Liver (tissue), 9 donors: ENCODE data around the gene STOX2. TPM values are rescaled to one million over a fixed set of nuclear protein-coding genes. Genes with fewer than 3 reads are reported as not detected.

Experiments
- DNase-seq: peaks from one replicate; pipeline ENCODE4 v3.0.0-alpha.2; 2017; ENCODE audit warnings: low spot score
- H3K27ac ChIP-seq, 2 donors: one replicate each; pipeline ENCODE4 v1.7.0; 2013; ENCODE audit warnings: inconsistent platforms in 2 of 2, low read length in 2 of 2, control low read depth in 1 of 2, low read depth in 1 of 2, mild to moderate bottlenecking in 1 of 2
- H3K27me3 ChIP-seq, 4 donors: one replicate each; pipeline versions ENCODE4 v1.6.1 to v1.7.0; 2013; ENCODE audit warnings: low read length in 3 of 4, inconsistent platforms in 1 of 4, mild to moderate bottlenecking in 1 of 4, moderate library complexity in 1 of 4; ENCODE audit not compliant: control insufficient read depth in 4 of 4, insufficient read depth in 4 of 4
- H3K36me3 ChIP-seq, 4 donors: one replicate each; pipeline versions ENCODE4 v1.6.1 to v1.7.0; 2013; ENCODE audit warnings: low read length in 3 of 4, mild to moderate bottlenecking in 3 of 4, low read depth in 1 of 4, moderate library complexity in 1 of 4; ENCODE audit not compliant: control insufficient read depth in 4 of 4, insufficient read depth in 3 of 4
- H3K4me1 ChIP-seq, 4 donors: one replicate each; pipeline versions ENCODE4 v1.6.1 to v1.7.0; 2013; ENCODE audit warnings: low read length in 3 of 4, mild to moderate bottlenecking in 3 of 4, moderate library complexity in 1 of 4; ENCODE audit not compliant: control insufficient read depth in 4 of 4, insufficient read depth in 4 of 4
- H3K4me3 ChIP-seq, 3 donors: one replicate each; pipeline versions ENCODE4 v1.6.1 to v1.7.0; 2013; ENCODE audit warnings: low read length in 3 of 3, control low read depth in 1 of 3, low read depth in 1 of 3, mild to moderate bottlenecking in 1 of 3
- H3K9ac ChIP-seq, 2 donors: one replicate each; pipeline ENCODE4 v1.7.0; 2013; ENCODE audit warnings: low read length in 2 of 2, mild to moderate bottlenecking in 2 of 2, moderate library complexity in 2 of 2, control low read depth in 1 of 2, low read depth in 1 of 2
- H3K9me3 ChIP-seq, 4 donors: one replicate each; pipeline versions ENCODE4 v1.6.1 to v1.7.0; 2013; ENCODE audit warnings: low read length in 3 of 4; ENCODE audit not compliant: control insufficient read depth in 4 of 4
- EGR1 ChIP-seq, 2 donors: IDR thresholded peaks; 2 replicates each; pipeline ENCODE4 v1.6.1; 2016 to 2018; ENCODE audit warnings: antibody characterized with exemption in 2 of 2, low read depth in 2 of 2
- FOXA1 ChIP-seq: IDR thresholded peaks from 2 replicates; pipeline ENCODE4 v1.6.1; 2016; ENCODE audit warnings: antibody characterized with exemption
- GABPA ChIP-seq, 2 donors: IDR thresholded peaks in 1 of 2; conservative IDR thresholded peaks in 1 of 2; 2 replicates each; pipeline ENCODE4 v1.6.1; 2016; ENCODE audit warnings: antibody characterized with exemption in 2 of 2, mild to moderate bottlenecking in 1 of 2, moderate library complexity in 1 of 2
- HNF4A ChIP-seq, 2 donors: conservative IDR thresholded peaks; 2 replicates each; pipeline ENCODE4 v1.6.1; 2016; ENCODE audit warnings: antibody characterized with exemption in 2 of 2, mild to moderate bottlenecking in 2 of 2
- HNF4G ChIP-seq: IDR thresholded peaks from 2 replicates; pipeline ENCODE4 v1.6.1; 2016; ENCODE audit warnings: antibody characterized with exemption
- JUND ChIP-seq, 2 donors: IDR thresholded peaks; 2 replicates each; pipeline ENCODE4 v1.6.1; 2016; ENCODE audit warnings: antibody characterized with exemption in 2 of 2
- NR2F2 ChIP-seq: IDR thresholded peaks from 2 replicates; pipeline ENCODE4 v1.6.1; 2016; ENCODE audit warnings: antibody characterized with exemption
- RAD21 ChIP-seq, 2 donors: IDR thresholded peaks; 2 replicates each; pipeline ENCODE4 v1.6.1; 2016; ENCODE audit warnings: antibody characterized with exemption in 2 of 2, mild to moderate bottlenecking in 2 of 2
- RXRA ChIP-seq, 2 donors: IDR thresholded peaks; 2 replicates each; pipeline ENCODE4 v1.6.1; 2017 to 2018; ENCODE audit warnings: antibody characterized with exemption in 2 of 2, mild to moderate bottlenecking in 1 of 2
- TAF1 ChIP-seq: conservative IDR thresholded peaks from 2 replicates; pipeline ENCODE4 v1.6.1; 2016; ENCODE audit warnings: antibody characterized with exemption, mild to moderate bottlenecking
- YY1 ChIP-seq: IDR thresholded peaks from 2 replicates; pipeline ENCODE4 v1.6.1; 2016; ENCODE audit warnings: antibody characterized with exemption, mild to moderate bottlenecking
- WGBS: extraction: QIAGEN DNeasy Blood & Tissue Kit; methylation state at CpG from one replicate; pipeline ENCODE4 v1.1.7; 2013; 5-methylcytosine and 5-hydroxymethylcytosine counted together
- polyA plus RNA-seq, 2 donors: library from polyadenylated mRNA; stranded (reverse) in 1 of 2; unstranded in 1 of 2; fragments of 200-250 nt in 1 of 2; fragments of >200 nt in 1 of 2; fragmentation: Nextera tagmentation in 1 of 2; extraction: Ambion mirVana in 1 of 2; gene quantifications; one replicate each; pipeline versions ENCODE4 v1.2.1 to v1.2.3, GENCODE V29; 2013 to 2015
- total RNA-seq, 2 donors: library from RNA; depleted of rRNA; stranded (reverse); fragments of >200 nt; gene quantifications; one replicate each; pipeline ENCODE4 v1.2.3, GENCODE V29; 2014
- TF ChIP-seq, protein P1 (sequence below): IDR thresholded peaks from 2 replicates; pipeline ENCODE4 v1.6.1; 2016; ENCODE audit warnings: antibody characterized with exemption, mild to moderate bottlenecking
- TF ChIP-seq, protein P2 (sequence below): IDR thresholded peaks from 2 replicates; pipeline ENCODE4 v1.6.1; 2016; ENCODE audit warnings: antibody characterized with exemption
- TF ChIP-seq, protein P3 (sequence below): IDR thresholded peaks from 2 replicates; pipeline ENCODE4 v1.6.1; 2016; ENCODE audit warnings: antibody characterized with exemption
- TF ChIP-seq, protein P4 (sequence below): IDR thresholded peaks from 2 replicates; pipeline ENCODE4 v1.6.1; 2016; ENCODE audit warnings: antibody characterized with exemption
- TF ChIP-seq, protein P5 (sequence below): fragments of 150-350 bp; IDR thresholded peaks from 2 replicates; pipeline ENCODE4 v1.5.1; 2017; ENCODE audit warnings: improper control_type of control experiment, low read depth, low read length; ENCODE audit not compliant: missing input control
- donor health status: healthy.
- donor health status: healthy.
- donor health status: healthy.
- donor health status: healthy.
- donor health status: healthy.

Gene STOX2
- total and polyA plus RNA-seq, 4 donors: 1.4 to 12.6 (median 1.6) TPM

- peaks cover 10 to 21% (median 20%) of the 10 kb centered on the region in 4 donors for H3K4me1 ChIP-seq
- H3K4me3 ChIP-seq: no peak overlapping the region
- TF ChIP-seq, protein P1, sequence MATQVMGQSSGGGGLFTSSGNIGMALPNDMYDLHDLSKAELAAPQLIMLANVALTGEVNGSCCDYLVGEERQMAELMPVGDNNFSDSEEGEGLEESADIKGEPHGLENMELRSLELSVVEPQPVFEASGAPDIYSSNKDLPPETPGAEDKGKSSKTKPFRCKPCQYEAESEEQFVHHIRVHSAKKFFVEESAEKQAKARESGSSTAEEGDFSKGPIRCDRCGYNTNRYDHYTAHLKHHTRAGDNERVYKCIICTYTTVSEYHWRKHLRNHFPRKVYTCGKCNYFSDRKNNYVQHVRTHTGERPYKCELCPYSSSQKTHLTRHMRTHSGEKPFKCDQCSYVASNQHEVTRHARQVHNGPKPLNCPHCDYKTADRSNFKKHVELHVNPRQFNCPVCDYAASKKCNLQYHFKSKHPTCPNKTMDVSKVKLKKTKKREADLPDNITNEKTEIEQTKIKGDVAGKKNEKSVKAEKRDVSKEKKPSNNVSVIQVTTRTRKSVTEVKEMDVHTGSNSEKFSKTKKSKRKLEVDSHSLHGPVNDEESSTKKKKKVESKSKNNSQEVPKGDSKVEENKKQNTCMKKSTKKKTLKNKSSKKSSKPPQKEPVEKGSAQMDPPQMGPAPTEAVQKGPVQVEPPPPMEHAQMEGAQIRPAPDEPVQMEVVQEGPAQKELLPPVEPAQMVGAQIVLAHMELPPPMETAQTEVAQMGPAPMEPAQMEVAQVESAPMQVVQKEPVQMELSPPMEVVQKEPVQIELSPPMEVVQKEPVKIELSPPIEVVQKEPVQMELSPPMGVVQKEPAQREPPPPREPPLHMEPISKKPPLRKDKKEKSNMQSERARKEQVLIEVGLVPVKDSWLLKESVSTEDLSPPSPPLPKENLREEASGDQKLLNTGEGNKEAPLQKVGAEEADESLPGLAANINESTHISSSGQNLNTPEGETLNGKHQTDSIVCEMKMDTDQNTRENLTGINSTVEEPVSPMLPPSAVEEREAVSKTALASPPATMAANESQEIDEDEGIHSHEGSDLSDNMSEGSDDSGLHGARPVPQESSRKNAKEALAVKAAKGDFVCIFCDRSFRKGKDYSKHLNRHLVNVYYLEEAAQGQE: no peak
- TF ChIP-seq, protein P2, sequence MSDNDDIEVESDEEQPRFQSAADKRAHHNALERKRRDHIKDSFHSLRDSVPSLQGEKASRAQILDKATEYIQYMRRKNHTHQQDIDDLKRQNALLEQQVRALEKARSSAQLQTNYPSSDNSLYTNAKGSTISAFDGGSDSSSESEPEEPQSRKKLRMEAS: no peak
- TF ChIP-seq RXRA (IDR thresholded peaks at IDR 0.05) (no peak), HNF4A (conservative IDR thresholded peaks at IDR 0.05) (no peak), RAD21 (IDR thresholded peaks at IDR 0.05) (no peak), YY1 (no peak), JUND (IDR thresholded peaks at IDR 0.05) (no peak)
- TF ChIP-seq, protein P3, sequence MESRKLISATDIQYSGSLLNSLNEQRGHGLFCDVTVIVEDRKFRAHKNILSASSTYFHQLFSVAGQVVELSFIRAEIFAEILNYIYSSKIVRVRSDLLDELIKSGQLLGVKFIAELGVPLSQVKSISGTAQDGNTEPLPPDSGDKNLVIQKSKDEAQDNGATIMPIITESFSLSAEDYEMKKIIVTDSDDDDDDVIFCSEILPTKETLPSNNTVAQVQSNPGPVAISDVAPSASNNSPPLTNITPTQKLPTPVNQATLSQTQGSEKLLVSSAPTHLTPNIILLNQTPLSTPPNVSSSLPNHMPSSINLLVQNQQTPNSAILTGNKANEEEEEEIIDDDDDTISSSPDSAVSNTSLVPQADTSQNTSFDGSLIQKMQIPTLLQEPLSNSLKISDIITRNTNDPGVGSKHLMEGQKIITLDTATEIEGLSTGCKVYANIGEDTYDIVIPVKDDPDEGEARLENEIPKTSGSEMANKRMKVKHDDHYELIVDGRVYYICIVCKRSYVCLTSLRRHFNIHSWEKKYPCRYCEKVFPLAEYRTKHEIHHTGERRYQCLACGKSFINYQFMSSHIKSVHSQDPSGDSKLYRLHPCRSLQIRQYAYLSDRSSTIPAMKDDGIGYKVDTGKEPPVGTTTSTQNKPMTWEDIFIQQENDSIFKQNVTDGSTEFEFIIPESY: no peak
- TF ChIP-seq, protein P4, sequence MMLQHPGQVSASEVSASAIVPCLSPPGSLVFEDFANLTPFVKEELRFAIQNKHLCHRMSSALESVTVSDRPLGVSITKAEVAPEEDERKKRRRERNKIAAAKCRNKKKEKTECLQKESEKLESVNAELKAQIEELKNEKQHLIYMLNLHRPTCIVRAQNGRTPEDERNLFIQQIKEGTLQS: no peak
- H3K27ac ChIP-seq: no peak overlapping the region
- 97% methylated on average over 7 of the region's 7 CpGs for WGBS
- H3K9me3 ChIP-seq: no peaks in the 10 kb centered on the region
- no peak overlapping the region for H3K9ac ChIP-seq
- H3K27me3 ChIP-seq: no peaks in the 10 kb centered on the region
- no peak for DNase-seq
- no peaks in the 10 kb centered on the region for H3K36me3 ChIP-seq
These were observed 156.5 kb downstream of the STOX2 start for GRCh38 chr4:184061582-184061981.

DNA sequence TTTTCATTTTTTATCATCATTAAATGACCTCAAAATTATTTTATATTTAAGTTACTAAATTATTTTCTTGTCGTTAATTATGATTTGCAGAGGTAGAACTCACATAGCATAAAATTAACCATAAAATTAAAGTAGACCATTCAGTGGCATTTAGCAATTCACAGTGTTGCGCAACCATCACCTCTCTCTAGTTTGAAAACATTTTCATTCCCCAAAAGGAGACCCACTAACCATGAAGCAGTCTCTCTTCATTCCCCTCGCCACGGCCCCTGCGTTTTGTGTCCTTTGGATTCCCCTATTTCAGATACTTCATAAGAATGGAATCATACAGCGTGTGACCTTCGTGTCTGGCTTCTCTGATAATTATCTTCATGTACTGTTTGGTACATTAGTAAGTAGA lies 157.7 kb downstream of the STOX2 start:
- TF ChIP-seq RAD21 (IDR thresholded peaks at IDR 0.05) (no peak), EGR1 (IDR thresholded peaks at IDR 0.05; ENCODE audit: low read depth in 2 of 2) (no peak), FOXA1 (no peak)
- H3K9me3 ChIP-seq: no peaks in the 10 kb centered on the region
- no peak overlapping the region for H3K4me3 ChIP-seq
- no peaks in the 10 kb centered on the region for H3K36me3 ChIP-seq
- WGBS: 82% methylated on average over 7 of the region's 7 CpGs
- no peak for DNase-seq
- H3K27me3 ChIP-seq: no peaks in the 10 kb centered on the region
- H3K27ac ChIP-seq: no peak overlapping the region
- H3K9ac ChIP-seq: no peak overlapping the region
- H3K4me1 ChIP-seq: peaks cover 13 to 32% (median 27%) of the 10 kb centered on the region in 4 donors

DNA sequence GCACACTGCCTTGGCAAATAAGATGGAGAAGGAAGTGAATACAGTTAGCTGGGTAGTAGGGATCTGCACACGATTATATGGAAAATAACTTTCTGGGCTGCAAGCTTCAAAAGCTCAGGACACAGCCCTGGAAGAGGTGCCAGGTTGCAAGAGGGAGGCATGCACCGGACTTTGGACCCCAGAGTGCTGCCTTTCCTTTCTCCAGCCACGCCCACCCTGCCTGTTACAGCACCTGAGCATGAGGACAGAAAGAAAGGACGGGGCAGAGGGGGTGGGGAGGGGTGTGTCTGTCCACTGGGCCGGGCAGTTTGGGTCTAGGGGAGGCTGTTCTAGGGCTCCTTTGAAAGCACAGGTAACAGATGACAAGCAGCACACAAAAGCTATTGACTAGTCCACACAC lies 159.8 kb downstream of the STOX2 start:
- Histone ChIP-seq H3K9me3 (no peaks in the 10 kb centered on the region), H3K27me3 (no peaks in the 10 kb centered on the region), H3K4me1 (peaks cover 13 to 32% (median 28%) of the 10 kb centered on the region in 4 donors), H3K27ac (peak overlapping the region in 1 of 2 donors; percentile 13), H3K4me3 (no peak overlapping the region), H3K9ac (no peak overlapping the region), H3K36me3 (no peaks in the 10 kb centered on the region)
- DNase-seq: peak; percentile 40
- 28% methylated on average over 5 of the region's 5 CpGs for WGBS
- TF ChIP-seq RXRA (IDR thresholded peaks at IDR 0.05) (peak; percentile 58 to 84), GABPA (IDR thresholded peaks at IDR 0.05 in 1 of 2, conservative IDR thresholded peaks at IDR 0.05 in 1 of 2) (no peak), EGR1 (IDR thresholded peaks at IDR 0.05; ENCODE audit: low read depth in 2 of 2) (no peak), NR2F2 (no peak), FOXA1 (no peak), HNF4G (peak; percentile 84), TAF1 (no peak), HNF4A (conservative IDR thresholded peaks at IDR 0.05) (peak; percentile 94 to 95), JUND (IDR thresholded peaks at IDR 0.05) (peak in 1 of 2 donors; percentile 42), RAD21 (IDR thresholded peaks at IDR 0.05) (peak in 1 of 2 donors; percentile 32)
- TF ChIP-seq, protein P3: no peak
- TF ChIP-seq, protein P4: no peak
- TF ChIP-seq, protein P2: peak; percentile 68
- TF ChIP-seq, protein P5, sequence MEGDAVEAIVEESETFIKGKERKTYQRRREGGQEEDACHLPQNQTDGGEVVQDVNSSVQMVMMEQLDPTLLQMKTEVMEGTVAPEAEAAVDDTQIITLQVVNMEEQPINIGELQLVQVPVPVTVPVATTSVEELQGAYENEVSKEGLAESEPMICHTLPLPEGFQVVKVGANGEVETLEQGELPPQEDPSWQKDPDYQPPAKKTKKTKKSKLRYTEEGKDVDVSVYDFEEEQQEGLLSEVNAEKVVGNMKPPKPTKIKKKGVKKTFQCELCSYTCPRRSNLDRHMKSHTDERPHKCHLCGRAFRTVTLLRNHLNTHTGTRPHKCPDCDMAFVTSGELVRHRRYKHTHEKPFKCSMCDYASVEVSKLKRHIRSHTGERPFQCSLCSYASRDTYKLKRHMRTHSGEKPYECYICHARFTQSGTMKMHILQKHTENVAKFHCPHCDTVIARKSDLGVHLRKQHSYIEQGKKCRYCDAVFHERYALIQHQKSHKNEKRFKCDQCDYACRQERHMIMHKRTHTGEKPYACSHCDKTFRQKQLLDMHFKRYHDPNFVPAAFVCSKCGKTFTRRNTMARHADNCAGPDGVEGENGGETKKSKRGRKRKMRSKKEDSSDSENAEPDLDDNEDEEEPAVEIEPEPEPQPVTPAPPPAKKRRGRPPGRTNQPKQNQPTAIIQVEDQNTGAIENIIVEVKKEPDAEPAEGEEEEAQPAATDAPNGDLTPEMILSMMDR: no peak
